NB4 (cell line): ENCODE data around the gene PEX11A.

Experiments used
- POLR2A ChIP-seq: IDR thresholded peaks from 2 replicates; pipeline ENCODE4 v1.6.1; 2011; ENCODE audit warnings: mild to moderate bottlenecking; ENCODE audit not compliant: insufficient read length; ENCODE audit errors: extremely low read depth
- TF ChIP-seq, protein P1 (sequence below): IDR thresholded peaks from 2 replicates; pipeline ENCODE4 v1.6.1; 2011; ENCODE audit warnings: low read depth, low read length
- TF ChIP-seq, protein P2 (sequence below): IDR thresholded peaks from one replicate; pipeline ENCODE4 v1.5.1; 2012; ENCODE audit warnings: low read depth, low read length

DNA sequence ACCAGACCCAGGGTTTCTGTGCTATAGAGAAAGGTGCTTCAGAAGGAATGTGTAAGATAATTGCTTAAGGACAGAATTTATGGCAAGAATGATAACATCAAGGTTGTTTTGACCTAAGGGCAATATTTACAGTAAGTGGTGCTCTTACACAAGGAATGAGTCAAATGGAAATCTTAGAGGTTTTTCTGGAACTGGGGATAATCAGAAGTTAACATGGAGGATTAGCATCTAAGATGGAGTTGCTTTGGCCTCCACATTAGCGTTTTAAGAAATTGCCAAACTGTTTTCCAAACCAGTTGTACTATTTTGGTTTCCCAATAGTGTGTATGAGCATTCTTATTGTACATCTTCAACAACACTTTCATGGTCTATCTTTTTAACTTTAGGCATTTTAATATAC lies 3.1 kb upstream of the PEX11A start:
- TF ChIP-seq, protein P1, sequence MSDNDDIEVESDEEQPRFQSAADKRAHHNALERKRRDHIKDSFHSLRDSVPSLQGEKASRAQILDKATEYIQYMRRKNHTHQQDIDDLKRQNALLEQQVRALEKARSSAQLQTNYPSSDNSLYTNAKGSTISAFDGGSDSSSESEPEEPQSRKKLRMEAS, result no peak
- TF ChIP-seq, protein P2, sequence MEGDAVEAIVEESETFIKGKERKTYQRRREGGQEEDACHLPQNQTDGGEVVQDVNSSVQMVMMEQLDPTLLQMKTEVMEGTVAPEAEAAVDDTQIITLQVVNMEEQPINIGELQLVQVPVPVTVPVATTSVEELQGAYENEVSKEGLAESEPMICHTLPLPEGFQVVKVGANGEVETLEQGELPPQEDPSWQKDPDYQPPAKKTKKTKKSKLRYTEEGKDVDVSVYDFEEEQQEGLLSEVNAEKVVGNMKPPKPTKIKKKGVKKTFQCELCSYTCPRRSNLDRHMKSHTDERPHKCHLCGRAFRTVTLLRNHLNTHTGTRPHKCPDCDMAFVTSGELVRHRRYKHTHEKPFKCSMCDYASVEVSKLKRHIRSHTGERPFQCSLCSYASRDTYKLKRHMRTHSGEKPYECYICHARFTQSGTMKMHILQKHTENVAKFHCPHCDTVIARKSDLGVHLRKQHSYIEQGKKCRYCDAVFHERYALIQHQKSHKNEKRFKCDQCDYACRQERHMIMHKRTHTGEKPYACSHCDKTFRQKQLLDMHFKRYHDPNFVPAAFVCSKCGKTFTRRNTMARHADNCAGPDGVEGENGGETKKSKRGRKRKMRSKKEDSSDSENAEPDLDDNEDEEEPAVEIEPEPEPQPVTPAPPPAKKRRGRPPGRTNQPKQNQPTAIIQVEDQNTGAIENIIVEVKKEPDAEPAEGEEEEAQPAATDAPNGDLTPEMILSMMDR, result no peak
- no peak for TF ChIP-seq POLR2A
